Aorta (tissue), 5 donors: ENCODE data around the gene ULK4. TPM values are rescaled to one million over a fixed set of nuclear protein-coding genes. Genes with fewer than 3 reads are reported as not detected.

Experiments used
- ATAC-seq: fragments of 200-7000 bp; cut with Tn5 transposase; one replicate; pipeline ENCODE4 v1.9.1; 2022; ENCODE audit warnings: moderate library complexity; ENCODE audit not compliant: low FRiP score
- DNase-seq, 2 donors: peaks; one replicate each; pipeline ENCODE4 v3.0.0-alpha.2; 2020
- H3K27ac ChIP-seq, 2 donors: one replicate each; pipeline ENCODE4 v1.5.1; 2013; ENCODE audit warnings: low read length in 2 of 2, mild to moderate bottlenecking in 2 of 2, moderate library complexity in 2 of 2, control low read depth in 1 of 2, inconsistent platforms in 1 of 2, low read depth in 1 of 2
- H3K27me3 ChIP-seq, 2 donors: one replicate each; pipeline ENCODE4 v1.6.1; 2013; ENCODE audit warnings: control low read depth in 1 of 2, low read length in 1 of 2, mild to moderate bottlenecking in 1 of 2, moderate library complexity in 1 of 2; ENCODE audit not compliant: insufficient read depth in 2 of 2, control insufficient read depth in 1 of 2
- H3K36me3 ChIP-seq, 2 donors: one replicate each; pipeline ENCODE4 v1.6.1; 2013; ENCODE audit warnings: control low read depth in 1 of 2, low read length in 1 of 2, mild to moderate bottlenecking in 1 of 2; ENCODE audit not compliant: insufficient read depth in 2 of 2, control insufficient read depth in 1 of 2
- H3K4me1 ChIP-seq, 2 donors: one replicate each; pipeline ENCODE4 v1.6.1; 2013; ENCODE audit warnings: low read length in 2 of 2, control low read depth in 1 of 2, mild to moderate bottlenecking in 1 of 2, moderate library complexity in 1 of 2; ENCODE audit not compliant: insufficient read depth in 2 of 2, control insufficient read depth in 1 of 2
- H3K4me3 ChIP-seq, 2 donors: one replicate each; pipeline ENCODE4 v1.5.1; 2013; ENCODE audit warnings: low read length in 2 of 2, control low read depth in 1 of 2, mild to moderate bottlenecking in 1 of 2
- H3K9me3 ChIP-seq: one replicate; pipeline ENCODE4 v1.6.1; 2013; ENCODE audit warnings: mild to moderate bottlenecking, low read length; ENCODE audit not compliant: control insufficient read depth
- WGBS, 2 donors: extraction: QIAGEN DNeasy Blood & Tissue Kit; methylation state at CpG; one replicate each; pipeline ENCODE4 v1.1.7; 2013; 5-methylcytosine and 5-hydroxymethylcytosine counted together
- intact Hi-C, 2 donors: fragments of 100-400 bp; cut with DNase I; formaldehyde crosslinking; loops; one replicate each; pipeline versions ENCODE4 v1.14.2 to v1.15.0; 2022
- polyA plus RNA-seq, 2 donors: library from polyadenylated mRNA; stranded (reverse); fragments of 200-250 nt; gene quantifications; one replicate each; pipeline ENCODE4 v1.2.3, GENCODE V29; 2013
- total RNA-seq, 2 donors: library from RNA; stranded (reverse); fragmentation: NEBNext Ultra II Directional; extraction: Animal tissue kit (Norgen Biotek cat#: 25700); gene quantifications; one replicate each; pipeline ENCODE4 v1.2.1, GENCODE V29; 2021
- donor health status: healthy with polysubstance abuse.
- donor health status: Bipolar disorder and iron deficiency.
- donor health status: DM: no; HTN: no; CAD: no.
- donor health status: DM: no; HTN: no; CAD: no.
- donor health status: DM: yes; HTN: yes; CAD: no.

Gene ULK4
- total and polyA plus RNA-seq, 4 donors, result 1.1 to 15.2 (median 7.5) TPM

GRCh38 chr3:41441139-41441538 lies 520.8 kb downstream of the ULK4 start:
- intact Hi-C loops, result no loop called here
- no peak for DNase-seq
- Histone ChIP-seq H3K36me3 (no peaks in the 10 kb centered on the region), H3K4me1 (no peaks in the 10 kb centered on the region), H3K27ac (no peak overlapping the region), H3K4me3 (no peak overlapping the region), H3K27me3 (no peaks in the 10 kb centered on the region), H3K9me3 (no peaks in the 10 kb centered on the region)
- ATAC-seq, result no peak
- WGBS, 2 donors, result 89 to 97% methylated on average over 2 of the region's 2 CpGs

GRCh38 chr3:41436983-41437382 lies 524.9 kb downstream of the ULK4 start:
- H3K4me3 ChIP-seq, result no peak overlapping the region
- H3K9me3 ChIP-seq, result no peaks in the 10 kb centered on the region
- no peak overlapping the region for H3K27ac ChIP-seq
- no peaks in the 10 kb centered on the region for H3K4me1 ChIP-seq
- WGBS, 2 donors, result 13 to 35% methylated on average over 1 of the region's 1 CpG
- H3K36me3 ChIP-seq, result no peaks in the 10 kb centered on the region
- ATAC-seq (no peak), DNase-seq (no peak)
- intact Hi-C loops, result no loop called here
- H3K27me3 ChIP-seq, result no peaks in the 10 kb centered on the region

GRCh38 chr3:41434781-41435180 lies 527.1 kb downstream of the ULK4 start:
- WGBS, 2 donors, result 85 to 87% methylated on average over 2 of the region's 2 CpGs
- no peaks in the 10 kb centered on the region for H3K4me1 ChIP-seq
- no peaks in the 10 kb centered on the region for H3K9me3 ChIP-seq
- ATAC-seq (no peak), DNase-seq (no peak)
- H3K27me3 ChIP-seq, result no peaks in the 10 kb centered on the region
- no peak overlapping the region for H3K27ac ChIP-seq
- H3K36me3 ChIP-seq, result no peaks in the 10 kb centered on the region
- H3K4me3 ChIP-seq, result no peak overlapping the region
- intact Hi-C loops, result no loop called here

GRCh38 chr3:41431386-41431785 lies 530.5 kb downstream of the ULK4 start:
- no peaks in the 10 kb centered on the region for H3K27me3 ChIP-seq
- H3K4me3 ChIP-seq, result no peak overlapping the region
- H3K4me1 ChIP-seq, result no peaks in the 10 kb centered on the region
- H3K36me3 ChIP-seq, result no peaks in the 10 kb centered on the region
- H3K9me3 ChIP-seq, result no peaks in the 10 kb centered on the region
- no peak overlapping the region for H3K27ac ChIP-seq
- ATAC-seq (no peak), DNase-seq (no peak)
- 94 to 95% methylated on average over 4 of the region's 4 CpGs for WGBS, 2 donors
- intact Hi-C loops, result no loop called here

GRCh38 chr3:41430886-41431285 lies 531.0 kb downstream of the ULK4 start:
- Histone ChIP-seq H3K4me1 (no peaks in the 10 kb centered on the region), H3K4me3 (no peak overlapping the region), H3K27ac (no peak overlapping the region), H3K36me3 (no peaks in the 10 kb centered on the region), H3K27me3 (no peaks in the 10 kb centered on the region), H3K9me3 (no peaks in the 10 kb centered on the region)
- DNase-seq (no peak), ATAC-seq (no peak)
- WGBS, 2 donors, result 96 to 97% methylated on average over 12 of the region's 12 CpGs
- intact Hi-C loops, result no loop called here

- Histone ChIP-seq H3K27ac (no peak overlapping the region), H3K36me3 (no peaks in the 10 kb centered on the region), H3K9me3 (no peaks in the 10 kb centered on the region), H3K27me3 (no peaks in the 10 kb centered on the region), H3K4me3 (no peak overlapping the region), H3K4me1 (no peaks in the 10 kb centered on the region)
- 78 to 85% methylated on average over 3 of the region's 3 CpGs for WGBS, 2 donors
- intact Hi-C loops, result no loop called here
- DNase-seq (no peak), ATAC-seq (no peak)
These were observed 531.5 kb downstream of the ULK4 start for GRCh38 chr3:41430391-41430790.

- 83 to 85% methylated on average over 3 of the region's 3 CpGs for WGBS, 2 donors
- no peak for ATAC-seq
These were observed 535.4 kb downstream of the ULK4 start for GRCh38 chr3:41426485-41426884.

GRCh38 chr3:41424543-41425300 lies 537.2 kb downstream of the ULK4 start:
- H3K36me3 ChIP-seq, result no peaks in the 10 kb centered on the region
- H3K27ac ChIP-seq, result no peak overlapping the region
- ATAC-seq (no peak), DNase-seq (no peak)
- no peaks in the 10 kb centered on the region for H3K27me3 ChIP-seq
- no peak overlapping the region for H3K4me3 ChIP-seq
- no peaks in the 10 kb centered on the region for H3K9me3 ChIP-seq
- WGBS, 2 donors, result 93 to 98% methylated on average over 4 of the region's 4 CpGs
- no peaks in the 10 kb centered on the region for H3K4me1 ChIP-seq
- intact Hi-C loops, result no loop called here

More at GRCh38 chr3:41426485-41426884, 535.4 kb downstream of the ULK4 start:
- H3K4me1 ChIP-seq, result no peaks in the 10 kb centered on the region
- DNase-seq, result no peak
- intact Hi-C loops, result no loop called here
- no peaks in the 10 kb centered on the region for H3K27me3 ChIP-seq
- H3K4me3 ChIP-seq, result no peak overlapping the region
- H3K9me3 ChIP-seq, result no peaks in the 10 kb centered on the region
- no peaks in the 10 kb centered on the region for H3K36me3 ChIP-seq
- H3K27ac ChIP-seq, result no peak overlapping the region

GRCh38 chr3:41419809-41420208 lies 542.1 kb downstream of the ULK4 start:
- intact Hi-C loops, result no loop called here
- Histone ChIP-seq H3K27me3 (no peaks in the 10 kb centered on the region), H3K27ac (no peak overlapping the region), H3K4me1 (no peaks in the 10 kb centered on the region), H3K4me3 (no peak overlapping the region), H3K9me3 (no peaks in the 10 kb centered on the region), H3K36me3 (no peaks in the 10 kb centered on the region)
- no peak for ATAC-seq
- 89 to 95% methylated on average over 5 of the region's 5 CpGs for WGBS, 2 donors
- no peak for DNase-seq
